ENCODE measurements around the gene PPIE. TPM values are rescaled to one million over a fixed set of nuclear protein-coding genes. Genes with fewer than 3 reads are reported as not detected.
"Not testable (repeated sequence)": the region's sequence is repeated elsewhere in the genome, so short reads cannot be mapped to it uniquely, and the experiment has no call there.

The PPIE gene
- polyA plus RNA-seq, 5 donors = 66.8 to 77.7 (median 71.5) TPM

GRCh38 chr1:39776400-39776713, 37.7 kb downstream of the PPIE start:
- DNase-seq = no peak

DNA sequence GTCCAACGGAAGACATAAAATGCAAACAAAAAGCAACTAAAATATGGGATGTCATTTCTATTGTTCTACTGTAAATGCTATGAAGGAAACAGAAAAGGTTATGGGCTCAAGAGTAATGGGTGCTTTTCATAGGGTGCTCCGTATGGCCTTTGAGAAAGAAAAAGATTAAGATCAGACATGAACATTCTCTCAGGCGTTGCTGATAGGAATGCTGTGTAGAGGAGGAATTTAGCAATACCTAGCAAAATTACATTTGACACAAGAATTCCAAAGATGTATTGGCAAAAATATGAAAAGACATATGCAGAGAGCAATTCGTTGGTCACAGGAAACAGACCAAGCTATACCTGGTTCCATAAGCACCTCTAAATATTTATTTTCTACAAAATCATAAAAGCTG, 38.2 kb downstream of the PPIE start:
- DNase-seq = no peak

DNA sequence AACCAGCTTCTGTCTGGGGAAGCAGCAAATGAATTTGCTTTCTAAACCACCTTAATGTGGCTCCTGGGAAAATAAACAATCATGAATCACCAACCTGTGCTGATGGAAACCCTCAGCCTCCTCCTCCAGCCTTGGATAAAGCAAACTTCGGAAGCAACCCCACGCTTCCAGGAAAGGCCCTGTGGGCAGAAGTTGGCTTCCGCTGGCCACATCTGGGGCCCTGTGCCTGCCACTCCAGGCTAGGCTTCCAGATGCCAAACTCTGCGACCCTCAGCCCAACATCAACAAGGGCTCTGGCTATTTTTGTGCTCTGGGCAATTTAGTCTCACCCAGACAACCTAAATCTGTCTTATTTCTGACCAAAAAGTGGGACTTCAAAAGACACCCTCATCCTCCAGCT, 38.6 kb downstream of the PPIE start:
- DNase-seq = no peak

DNA sequence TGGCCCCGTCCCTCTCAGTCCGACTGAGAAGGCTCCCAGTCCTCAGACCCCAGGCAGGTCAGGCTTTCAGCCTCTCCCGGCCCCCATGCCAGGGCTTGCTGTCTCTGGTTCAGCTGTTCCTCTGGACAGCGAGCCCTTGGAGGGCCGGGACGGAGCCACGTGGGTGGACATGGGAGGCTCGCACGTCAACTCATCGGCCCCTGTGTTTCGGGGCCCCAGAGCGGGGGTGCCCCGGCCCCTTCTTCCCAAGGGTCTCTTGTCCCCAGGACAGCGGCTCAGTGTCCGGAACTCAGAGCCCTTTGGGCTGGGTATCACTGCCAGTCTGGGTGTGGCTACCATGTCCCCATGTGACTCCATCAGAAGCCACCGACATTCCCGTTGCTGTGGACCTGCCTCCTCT, 39.2 kb downstream of the PPIE start:
- DNase-seq = not testable (repeated sequence)

GRCh38 chr1:39778463-39779099, 39.9 kb downstream of the PPIE start:
- not testable (repeated sequence) for DNase-seq

GRCh38 chr1:39779137-39779536, 40.5 kb downstream of the PPIE start:
- DNase-seq = no peak

DNA sequence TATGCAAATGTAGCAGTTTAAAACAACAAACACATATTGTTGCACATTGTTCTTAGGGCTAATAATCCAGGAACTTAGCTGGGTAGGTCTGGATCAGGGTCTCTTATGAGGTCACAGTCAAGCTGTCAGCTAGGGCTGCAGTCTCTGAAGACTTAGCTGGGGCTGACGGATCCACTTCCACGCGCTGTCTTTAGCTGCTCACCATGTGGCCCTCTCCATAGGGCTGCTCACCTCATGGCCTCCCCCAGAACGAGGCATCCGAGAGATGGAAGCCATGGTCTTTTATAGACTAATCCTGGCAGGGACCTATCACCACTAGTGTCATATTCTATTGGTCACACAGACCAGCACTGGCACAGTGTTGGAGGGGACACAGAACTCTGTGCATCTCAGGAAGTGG, 41.1 kb downstream of the PPIE start:
- DNase-seq = no peak

DNA sequence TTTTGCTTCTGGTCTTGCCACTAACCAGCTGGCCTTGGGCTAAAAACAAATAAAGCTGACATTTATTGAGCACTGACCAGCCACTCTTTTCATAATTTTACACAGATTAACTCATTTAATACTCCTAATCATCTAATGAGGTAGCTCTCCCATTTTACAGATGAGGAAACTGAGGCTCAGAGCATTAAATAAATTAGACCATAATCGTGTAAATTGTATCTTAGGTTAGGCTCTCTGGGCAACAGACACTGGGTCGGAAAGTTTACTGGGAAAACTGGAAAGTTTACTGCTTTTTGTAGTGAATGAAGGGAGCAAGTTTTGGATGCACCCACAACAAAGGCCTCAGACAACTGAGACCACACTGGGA, 42.6 kb downstream of the PPIE start:
- DNase-seq = no peak

- no peak for DNase-seq
Measured at GRCh38 chr1:39782103-39782502, 43.4 kb downstream of the PPIE start.

GRCh38 chr1:39782685-39783084, 44.0 kb downstream of the PPIE start:
- DNase-seq = not testable (repeated sequence)

DNA sequence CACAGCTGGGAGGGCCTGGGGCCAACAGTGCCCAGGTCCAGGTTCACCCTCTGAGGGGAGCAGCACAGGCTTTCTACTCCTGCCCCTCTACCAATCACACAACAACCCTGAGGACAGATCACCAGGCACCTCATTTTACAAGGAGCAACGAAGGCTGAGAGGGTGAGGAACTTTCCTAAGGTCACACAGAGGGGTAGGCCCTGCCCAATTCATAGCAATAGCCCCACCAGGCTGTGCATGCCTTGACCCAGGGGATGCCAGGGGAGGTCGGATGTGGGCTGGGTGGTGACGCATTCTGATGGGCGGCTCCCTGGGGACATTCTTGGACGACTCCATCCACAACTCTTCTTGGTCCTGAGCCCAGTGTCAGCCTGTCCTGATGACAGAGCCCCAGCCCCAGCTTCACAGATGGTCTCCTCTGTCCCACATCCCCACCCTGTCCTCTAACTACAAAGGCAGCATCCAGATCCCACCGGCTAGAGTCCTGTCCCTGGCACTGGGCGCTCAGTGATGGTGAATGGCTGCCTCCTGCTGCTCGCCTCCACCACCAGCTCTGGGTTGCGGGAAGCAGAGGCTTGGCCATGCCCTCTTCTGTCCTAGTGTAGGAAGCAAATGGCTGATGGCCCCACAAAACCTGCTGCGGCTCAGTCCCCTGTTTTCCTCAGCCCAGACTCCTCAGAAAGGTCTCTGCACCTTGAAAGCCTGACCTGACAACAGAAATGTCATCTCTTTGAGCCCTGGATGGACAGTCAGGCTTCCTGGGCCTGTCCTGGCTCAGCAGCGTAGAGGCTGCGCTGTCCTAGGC, 47.8 kb downstream of the PPIE start:
- DNase-seq = not testable (repeated sequence)

GRCh38 chr1:39787108-39787375, 48.4 kb downstream of the PPIE start:
- not testable (repeated sequence) for DNase-seq

DNA sequence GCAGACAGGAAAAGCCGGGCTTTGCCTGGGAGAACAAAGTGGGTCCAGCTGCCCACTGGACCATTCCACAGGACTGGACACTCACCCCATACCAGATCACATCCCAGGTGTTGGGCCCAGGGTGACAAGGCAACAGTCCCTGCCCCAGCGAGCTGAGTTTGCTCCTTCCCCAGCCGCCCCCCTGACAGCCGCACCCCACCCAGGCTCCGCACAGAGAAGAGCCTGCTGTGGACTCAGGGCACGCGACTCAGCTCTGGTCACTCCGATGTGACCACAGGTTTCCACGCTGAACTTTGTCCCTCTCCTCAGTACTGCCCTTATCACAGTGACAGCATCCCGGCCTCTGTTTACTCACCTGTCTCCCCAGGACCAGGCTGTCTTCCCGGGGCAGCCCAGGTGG, 48.8 kb downstream of the PPIE start:
- DNase-seq = no peak

DNA sequence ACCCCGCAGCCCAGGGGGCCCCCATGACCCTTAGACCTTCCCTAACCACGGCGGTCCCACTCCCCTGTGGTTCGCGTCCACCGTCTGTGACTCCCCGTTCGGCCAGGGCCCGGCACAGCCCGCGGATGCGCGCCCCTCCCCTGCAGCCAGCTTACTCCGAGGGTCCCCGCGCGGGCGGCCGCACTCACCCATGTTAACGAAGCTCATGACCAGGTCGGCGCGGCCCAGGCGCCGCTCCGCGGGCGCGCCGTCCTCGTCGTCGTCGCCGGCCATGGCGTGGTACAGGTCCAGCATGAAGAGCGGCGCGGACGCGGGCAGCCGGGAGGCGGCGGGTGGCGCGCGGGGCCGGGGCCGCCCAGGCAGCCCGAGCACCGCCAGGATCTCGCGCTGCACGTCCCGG, 49.3 kb downstream of the PPIE start:
- not testable (repeated sequence) for DNase-seq

- DNase-seq = no peak
Measured at GRCh38 chr1:39788426-39788757, 49.7 kb downstream of the PPIE start.

DNA sequence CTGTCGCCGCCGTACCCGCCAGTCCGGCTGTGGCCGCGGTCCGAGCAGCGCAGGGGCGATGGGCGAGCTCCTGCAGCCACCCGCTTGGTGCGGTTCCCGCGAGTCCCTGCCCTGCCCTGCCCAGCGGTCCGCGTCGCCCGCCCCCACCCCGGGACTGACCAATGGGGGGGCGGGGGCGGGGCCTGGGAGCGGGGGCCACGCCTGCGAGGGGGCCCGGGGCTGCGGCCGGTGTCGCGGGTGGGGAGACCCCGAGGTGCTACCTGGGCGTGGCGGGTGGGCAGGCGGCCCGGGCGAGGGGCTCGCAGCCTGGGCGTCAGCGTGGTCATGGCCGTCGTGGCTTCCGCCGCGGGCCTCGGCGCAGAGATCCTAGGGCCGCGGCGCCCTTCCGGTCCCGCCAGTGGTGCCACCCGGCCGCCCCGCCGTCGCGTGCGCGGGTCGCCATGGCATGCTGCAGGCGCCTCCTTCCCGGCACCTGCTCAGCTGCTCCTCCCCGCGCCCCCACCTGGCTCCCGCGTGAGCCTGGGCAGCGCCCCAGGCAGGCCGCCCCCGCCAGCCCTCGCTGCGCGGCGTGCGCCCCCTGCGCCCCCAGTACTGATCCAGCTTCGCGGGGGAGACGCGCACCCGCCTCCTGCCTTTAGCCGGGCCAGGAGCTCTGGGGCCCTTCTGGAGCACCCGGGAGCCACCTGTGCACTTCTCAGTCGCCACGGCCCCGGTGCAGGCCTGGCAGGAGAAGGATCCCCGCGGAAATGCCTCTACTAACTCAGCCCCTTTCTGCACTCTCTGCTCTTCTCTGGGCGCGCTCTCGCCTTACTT, 50.3 kb downstream of the PPIE start, which contains the start of gene BMP8B:
BMP8B (minus strand) TSS at position 108 of the 813 bp plus-strand sequence. CDS start 380 bp downstream, outside the sequence.
- DNase-seq = no peak

DNA sequence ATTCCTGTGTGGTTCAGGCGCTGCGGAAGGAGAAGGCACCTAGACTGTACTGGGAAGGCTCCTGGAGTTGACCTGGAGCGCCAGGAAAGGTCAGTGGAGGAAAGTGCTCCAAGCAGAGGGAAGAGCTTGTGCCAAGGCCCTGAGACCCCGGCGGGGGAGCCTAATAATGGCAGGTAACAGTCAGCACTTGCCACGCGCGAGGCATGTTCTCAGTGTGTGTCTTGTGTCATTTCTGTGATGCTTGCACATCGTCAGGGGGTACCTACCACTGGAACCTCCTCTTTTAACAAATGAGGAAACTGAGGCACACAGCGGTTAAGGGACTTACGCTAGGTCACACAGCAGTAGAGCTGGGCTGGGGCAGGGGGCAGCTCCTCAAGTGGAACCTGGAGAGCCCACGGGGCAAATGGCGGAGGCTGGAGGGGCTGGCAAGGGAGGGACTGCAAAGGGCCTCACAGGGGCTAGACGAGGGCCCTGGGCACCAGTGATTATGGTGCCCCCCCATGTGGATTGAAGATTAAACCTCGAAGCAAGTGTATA, 51.0 kb downstream of the PPIE start:
- DNase-seq = no peak

DNA sequence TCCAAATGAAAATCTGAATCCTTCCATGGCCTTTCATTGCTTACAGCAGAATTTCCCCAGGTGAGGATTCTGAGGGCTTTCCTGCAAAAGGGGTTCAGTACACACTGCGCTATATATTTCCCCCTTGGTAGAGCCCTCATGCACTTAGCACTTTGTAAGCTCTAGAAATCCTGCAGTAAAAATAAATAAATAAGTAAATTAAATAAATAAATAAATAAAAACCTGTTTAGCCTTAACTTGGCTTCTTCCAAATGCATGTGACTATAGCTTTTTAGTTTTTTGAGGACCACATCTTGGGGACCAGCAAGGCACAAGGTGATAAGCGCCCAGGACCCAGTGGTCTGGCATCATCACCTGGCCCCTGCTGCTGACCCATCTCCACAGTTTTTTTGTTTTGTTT, 53.2 kb downstream of the PPIE start:
- DNase-seq = no peak

- no peak for DNase-seq
Measured at GRCh38 chr1:39795651-39796050, 57.0 kb downstream of the PPIE start.

GRCh38 chr1:39798859-39799769, 60.4 kb downstream of the PPIE start:
- not testable (repeated sequence) for DNase-seq

DNA sequence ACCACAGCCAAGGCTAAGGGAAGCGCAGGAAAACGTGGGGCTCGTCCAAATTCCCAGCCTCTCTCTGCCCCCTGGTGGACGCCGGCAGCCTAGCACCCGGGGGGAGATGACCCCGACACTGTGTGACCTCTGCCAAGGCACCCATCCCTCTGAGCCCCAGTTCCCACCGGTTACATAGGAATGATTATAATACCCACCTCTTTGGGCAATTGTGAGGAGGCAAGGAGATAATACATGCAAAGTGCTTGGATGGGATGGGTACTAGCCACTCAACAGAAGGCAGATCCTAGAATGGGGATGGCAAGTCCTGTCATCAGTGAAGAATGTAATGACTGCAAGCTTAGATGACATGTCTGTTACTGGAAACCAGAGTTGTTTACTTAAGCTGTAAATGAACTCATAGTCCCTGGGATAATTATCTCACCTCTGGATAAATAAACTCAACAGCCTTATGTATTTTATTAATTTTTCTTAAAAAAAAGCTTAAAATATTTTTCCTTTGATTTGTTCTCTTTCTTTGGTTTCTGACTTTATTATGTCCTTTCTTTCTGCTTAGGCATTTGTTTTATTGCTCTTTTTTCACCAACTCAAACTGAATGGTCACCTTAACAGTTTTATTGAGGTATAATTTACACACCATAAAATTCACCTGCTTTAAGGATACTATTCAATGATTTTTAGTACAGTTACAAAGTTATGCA, 61.2 kb downstream of the PPIE start:
- DNase-seq = no peak
